ENCODE results near the gene RPP40.
"Not testable (repeated sequence)": the region's sequence is repeated elsewhere in the genome, so short reads cannot be mapped to it uniquely, and the experiment has no call there.

RPP40 gene

GRCh38 chr6:5003604-5004372 is at the start of gene RPP40:
TSS of gene RPP40 (minus strand) at chr6:5004037. CDS start at chr6:5004002, 35 bp downstream.
- DNase-seq (ENCODE audit: low read depth) = peak; percentile 94

- DNase-seq (ENCODE audit: low read depth) = no peak
Observed at GRCh38 chr6:5053038-5053437, 49.2 kb upstream of the RPP40 start.

GRCh38 chr6:5051394-5051793 is 47.6 kb upstream of the RPP40 start:
- DNase-seq (ENCODE audit: low read depth) = no peak

GRCh38 chr6:5050009-5050408 is 46.2 kb upstream of the RPP40 start:
- no peak for DNase-seq (ENCODE audit: low read depth)

GRCh38 chr6:5046430-5046829 is 42.6 kb upstream of the RPP40 start:
- DNase-seq (ENCODE audit: low read depth) = no peak

- DNase-seq (ENCODE audit: low read depth) = no peak
Observed at GRCh38 chr6:5045416-5045815, 41.6 kb upstream of the RPP40 start.

GRCh38 chr6:5044866-5045265 is 41.0 kb upstream of the RPP40 start:
- no peak for DNase-seq (ENCODE audit: low read depth)

GRCh38 chr6:5042436-5042835 is 38.6 kb upstream of the RPP40 start:
- no peak for DNase-seq (ENCODE audit: low read depth)

- no peak for DNase-seq (ENCODE audit: low read depth)
Observed at GRCh38 chr6:5041955-5042354, 38.1 kb upstream of the RPP40 start.

- no peak for DNase-seq (ENCODE audit: low read depth)
Observed at GRCh38 chr6:5036269-5036668, 32.4 kb upstream of the RPP40 start.

GRCh38 chr6:5034736-5035135 is 30.9 kb upstream of the RPP40 start:
- no peak for DNase-seq (ENCODE audit: low read depth)

GRCh38 chr6:5034328-5034727 is 30.5 kb upstream of the RPP40 start:
- no peak for DNase-seq (ENCODE audit: low read depth)

GRCh38 chr6:5033214-5033904 is 29.5 kb upstream of the RPP40 start:
- DNase-seq (ENCODE audit: low read depth) = not testable (repeated sequence)

GRCh38 chr6:5032706-5033105 is 28.9 kb upstream of the RPP40 start:
- not testable (repeated sequence) for DNase-seq (ENCODE audit: low read depth)

GRCh38 chr6:5031150-5031549 is 27.3 kb upstream of the RPP40 start:
- no peak for DNase-seq (ENCODE audit: low read depth)

GRCh38 chr6:5030596-5031136 is 26.8 kb upstream of the RPP40 start:
- peak; percentile 79 for DNase-seq (ENCODE audit: low read depth)

- no peak for DNase-seq (ENCODE audit: low read depth)
Observed at GRCh38 chr6:5029609-5030008, 25.8 kb upstream of the RPP40 start.

GRCh38 chr6:5028921-5029320 is 25.1 kb upstream of the RPP40 start:
- DNase-seq (ENCODE audit: low read depth) = no peak

- DNase-seq (ENCODE audit: low read depth) = no peak
Observed at GRCh38 chr6:5028301-5028700, 24.5 kb upstream of the RPP40 start.

- peak; percentile 44 for DNase-seq (ENCODE audit: low read depth)
Observed at GRCh38 chr6:5025911-5026819, 22.3 kb upstream of the RPP40 start.

GRCh38 chr6:5023923-5024322 is 20.1 kb upstream of the RPP40 start:
- DNase-seq (ENCODE audit: low read depth) = no peak

GRCh38 chr6:5020142-5020541 is 16.3 kb upstream of the RPP40 start:
- no peak for DNase-seq (ENCODE audit: low read depth)

Measured in fibroblast of gingiva (primary cell).